ENCODE data around the gene SDHB.

Gene SDHB

GRCh38 chr1:16986560-16986959, 67.3 kb downstream of the SDHB start:
- no peak for DNase-seq (ENCODE audit: low spot score)

DNA sequence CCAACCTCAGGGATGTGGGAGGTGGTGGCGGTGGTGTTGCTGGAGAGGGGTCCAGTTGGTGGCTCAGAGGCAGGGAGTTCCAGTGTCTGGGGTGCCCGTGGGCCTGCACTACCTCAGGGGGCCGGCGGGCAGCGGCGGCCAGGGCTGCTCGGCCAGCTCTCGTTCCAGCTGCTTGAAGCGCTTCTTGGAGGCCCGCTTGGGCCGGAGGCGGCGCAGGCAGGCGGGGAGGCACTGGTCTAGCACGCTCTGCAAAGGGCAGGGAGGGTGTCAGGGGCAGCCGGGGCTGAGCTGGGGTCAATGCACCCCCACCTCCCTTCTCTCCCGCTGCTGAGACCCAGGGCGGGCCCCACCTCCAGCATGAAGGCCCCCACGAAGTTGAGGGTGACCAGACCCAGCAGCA, 67.7 kb downstream of the SDHB start:
- no peak for DNase-seq (ENCODE audit: low spot score)

GRCh38 chr1:16984717-16985116, 69.1 kb downstream of the SDHB start:
- DNase-seq (ENCODE audit: low spot score): no peak

GRCh38 chr1:16983649-16984048, 70.2 kb downstream of the SDHB start:
- no peak for DNase-seq (ENCODE audit: low spot score)

- DNase-seq (ENCODE audit: low spot score): no peak
Observed at GRCh38 chr1:16982902-16983301, 70.9 kb downstream of the SDHB start.

DNA sequence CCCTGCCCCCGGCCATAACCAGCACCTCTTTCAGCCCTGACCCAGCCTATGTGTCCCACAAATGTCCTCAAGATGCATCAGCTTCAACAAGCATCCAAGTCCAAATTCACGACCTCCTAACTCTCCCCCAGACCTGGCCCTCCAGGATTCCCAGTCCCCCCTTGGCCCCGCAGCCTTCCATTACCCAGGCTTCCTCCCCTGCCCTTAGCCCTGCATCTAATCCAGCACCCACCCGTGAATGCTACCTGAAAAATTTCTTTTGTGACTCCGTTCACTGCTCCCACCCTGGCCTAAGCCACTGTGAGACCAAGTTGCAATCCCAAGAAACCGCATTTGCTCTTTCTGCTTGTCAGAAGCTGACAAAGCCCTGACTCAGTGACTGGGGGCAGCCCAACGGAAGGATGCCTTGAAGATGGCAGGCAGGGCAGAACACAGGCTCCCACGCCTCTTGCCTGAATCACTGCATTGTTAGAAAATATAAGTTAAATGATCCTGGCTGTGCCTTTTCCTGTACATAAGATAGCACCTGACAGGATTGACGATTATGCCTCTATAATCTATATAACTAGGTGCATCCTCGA, 72.5 kb downstream of the SDHB start:
- DNase-seq (ENCODE audit: low spot score): no peak

- no peak for DNase-seq (ENCODE audit: low spot score)
Observed at GRCh38 chr1:16980473-16981268, 73.2 kb downstream of the SDHB start, which contains the start of gene MFAP2. Gene MFAP2 (minus strand): TSS chr1:16980620. CDS start chr1:16978273, 2,347 bp downstream.

- no peak for DNase-seq (ENCODE audit: low spot score)
Observed at GRCh38 chr1:16979475-16980327, 74.1 kb downstream of the SDHB start.

DNA sequence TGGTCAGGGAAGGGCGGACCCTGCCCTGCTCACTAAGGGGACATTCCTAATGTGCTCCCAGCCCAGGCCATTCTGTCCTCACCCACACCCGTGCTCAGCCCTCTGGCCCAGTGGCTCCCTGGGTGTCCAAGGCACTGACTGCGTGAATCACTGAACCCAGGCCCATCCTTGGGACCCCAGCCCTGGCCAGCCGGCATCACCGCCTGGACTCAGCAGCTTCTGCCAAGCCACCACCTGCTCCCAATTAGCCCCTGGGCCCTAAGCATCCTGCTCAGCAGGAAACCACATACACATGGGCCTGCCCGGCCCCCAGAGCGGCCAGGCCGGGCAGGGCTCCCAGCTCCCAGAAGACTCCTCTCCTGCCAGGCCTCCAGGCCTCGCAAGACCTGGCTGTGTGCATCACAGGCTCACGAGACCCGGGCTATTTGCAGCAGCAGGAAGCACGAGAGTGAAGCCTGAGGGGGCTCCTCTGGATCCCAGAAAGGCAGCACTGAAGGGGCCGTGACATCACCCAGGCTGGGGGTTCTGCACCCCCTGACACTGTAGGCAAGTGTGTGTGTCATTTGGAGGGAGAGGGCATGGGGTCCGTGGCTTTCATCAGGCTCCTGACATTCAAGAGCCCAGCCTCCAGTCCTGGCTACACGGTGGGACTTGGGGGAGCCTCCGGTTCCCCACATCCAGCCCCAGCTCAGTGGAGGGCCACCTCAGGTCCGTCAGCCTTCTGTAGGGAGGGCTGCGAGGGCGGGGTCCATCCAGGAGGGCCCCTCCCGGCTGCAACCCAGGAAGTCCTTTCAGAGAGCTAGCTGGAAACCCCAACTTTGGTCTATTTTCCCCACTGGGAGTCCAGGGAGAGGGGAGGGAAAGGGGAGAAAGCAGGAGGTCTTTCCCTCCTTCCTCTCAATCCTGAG, 75.0 kb downstream of the SDHB start:
- peak; percentile 66 for DNase-seq (ENCODE audit: low spot score)

DNA sequence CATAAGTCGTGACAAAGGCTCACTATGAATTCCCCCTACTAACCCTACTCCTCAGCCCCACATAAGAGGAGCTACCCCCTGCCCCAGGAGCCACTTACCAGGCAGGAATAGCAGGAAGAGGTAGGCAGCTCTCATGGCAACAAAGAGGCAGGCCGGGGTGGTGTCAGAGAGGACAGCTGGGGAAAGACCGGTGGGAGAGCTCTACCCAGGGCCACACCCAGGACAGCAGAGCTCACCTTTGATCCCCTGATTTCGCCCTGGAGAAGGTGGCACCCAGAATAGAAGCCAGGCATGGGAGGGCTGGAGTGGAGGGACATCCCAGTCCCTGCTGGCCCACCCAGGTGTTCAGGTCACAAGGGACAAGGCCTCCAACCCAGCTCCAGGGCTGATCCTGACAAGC, 75.7 kb downstream of the SDHB start:
- no peak for DNase-seq (ENCODE audit: low spot score)

GRCh38 chr1:16977377-16977776, 76.5 kb downstream of the SDHB start:
- no peak for DNase-seq (ENCODE audit: low spot score)

DNA sequence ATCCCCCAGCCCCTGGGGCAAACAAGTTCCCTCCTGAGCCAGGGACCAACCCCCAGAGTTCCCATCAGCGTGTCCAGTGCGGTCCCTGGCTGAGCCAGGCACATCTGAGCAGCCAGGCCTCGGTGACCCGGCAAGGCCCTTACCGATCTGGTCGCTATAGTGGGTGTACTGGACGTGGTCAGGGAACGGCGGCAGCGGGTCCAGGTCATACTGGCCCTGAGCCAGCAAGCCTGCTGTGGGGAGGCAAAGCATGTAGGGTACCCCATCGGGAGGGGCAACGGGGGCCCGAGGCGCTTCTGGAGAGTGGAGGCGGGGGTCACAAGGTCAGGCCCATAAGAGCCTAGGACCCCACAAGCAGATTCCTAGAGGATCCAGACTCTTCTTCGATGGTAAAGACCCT, 76.9 kb downstream of the SDHB start:
- no peak for DNase-seq (ENCODE audit: low spot score)

DNA sequence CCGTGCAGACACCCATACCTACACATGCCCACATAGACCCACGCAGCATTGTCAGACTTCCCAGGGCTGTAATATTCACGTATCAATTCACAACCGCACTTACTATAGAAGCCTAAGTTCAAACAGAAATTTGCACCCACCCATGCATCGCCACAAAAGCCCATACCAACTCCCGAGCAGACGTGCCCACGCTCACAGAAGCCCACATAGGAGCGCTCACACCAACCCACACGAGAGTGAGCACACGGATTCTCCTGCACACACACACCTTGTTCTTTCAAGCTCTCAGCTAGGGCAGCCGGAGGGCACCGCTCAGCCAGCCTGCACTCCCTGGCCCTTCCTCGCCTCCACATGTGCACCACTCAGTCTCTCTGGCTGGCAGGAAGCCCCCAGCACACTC, 78.0 kb downstream of the SDHB start:
- DNase-seq (ENCODE audit: low spot score): no peak

- DNase-seq (ENCODE audit: low spot score): no peak
Observed at GRCh38 chr1:16975211-16975610, 78.6 kb downstream of the SDHB start.

DNA sequence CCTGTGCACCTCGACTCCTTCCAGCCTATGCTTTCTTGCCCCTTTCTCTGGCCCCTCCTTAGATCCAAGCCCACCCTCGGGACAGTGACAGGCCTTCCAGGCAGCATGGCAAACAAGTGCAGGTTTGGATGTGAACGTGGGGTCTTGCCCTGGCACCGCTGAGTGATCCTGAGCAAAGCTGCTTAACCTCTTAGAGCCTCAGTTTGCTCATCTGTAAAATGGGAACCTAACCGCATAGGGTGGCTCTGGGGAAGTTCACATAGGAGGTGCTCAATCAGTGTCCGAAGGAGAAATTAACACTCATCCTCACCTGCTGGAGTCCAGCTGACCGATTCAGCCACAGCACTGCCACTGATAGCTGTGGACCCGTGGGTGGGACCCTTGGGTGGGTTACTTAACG, 80.6 kb downstream of the SDHB start:
- DNase-seq (ENCODE audit: low spot score): no peak

DNA sequence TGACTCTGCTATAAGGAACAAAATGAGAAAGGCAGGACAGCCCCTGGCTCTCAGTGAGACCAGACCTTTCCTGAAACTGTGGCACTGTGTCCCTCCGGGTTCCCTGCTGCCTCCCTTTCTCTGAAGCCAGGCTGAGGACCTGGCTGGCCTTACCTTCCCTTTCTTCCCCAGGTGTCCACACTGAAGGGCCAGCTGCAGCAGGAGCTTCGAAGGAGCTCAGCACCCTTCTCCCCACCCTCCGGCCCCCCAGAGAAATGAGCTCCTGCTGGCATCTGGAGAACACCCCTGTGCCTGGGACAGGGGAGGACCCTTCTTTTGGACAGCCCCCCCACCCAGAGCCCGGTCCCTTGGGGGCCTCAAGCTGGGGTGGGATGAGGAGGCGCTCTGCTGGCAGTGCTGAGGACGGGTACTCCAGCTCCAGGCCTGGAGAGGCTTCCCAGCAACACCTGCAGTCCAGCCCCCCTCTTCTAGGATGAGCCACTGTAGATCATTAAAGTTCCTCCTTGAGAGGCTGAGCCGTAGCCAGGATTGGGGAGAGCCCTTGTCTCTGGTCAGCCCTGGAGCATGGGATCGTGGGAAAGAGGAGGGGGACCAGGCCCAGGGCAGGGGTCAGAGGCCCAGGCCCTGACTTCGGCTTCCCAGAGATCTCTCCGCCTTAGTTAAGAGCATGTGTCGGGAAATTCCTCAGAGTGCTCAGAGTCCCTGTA, 81.5 kb downstream of the SDHB start:
- no peak for DNase-seq (ENCODE audit: low spot score)

- peak; percentile 42 for DNase-seq (ENCODE audit: low spot score)
Observed at GRCh38 chr1:16971341-16972188, 82.3 kb downstream of the SDHB start.

GRCh38 chr1:16970132-16970910, 83.5 kb downstream of the SDHB start:
- DNase-seq (ENCODE audit: low spot score): no peak

DNA sequence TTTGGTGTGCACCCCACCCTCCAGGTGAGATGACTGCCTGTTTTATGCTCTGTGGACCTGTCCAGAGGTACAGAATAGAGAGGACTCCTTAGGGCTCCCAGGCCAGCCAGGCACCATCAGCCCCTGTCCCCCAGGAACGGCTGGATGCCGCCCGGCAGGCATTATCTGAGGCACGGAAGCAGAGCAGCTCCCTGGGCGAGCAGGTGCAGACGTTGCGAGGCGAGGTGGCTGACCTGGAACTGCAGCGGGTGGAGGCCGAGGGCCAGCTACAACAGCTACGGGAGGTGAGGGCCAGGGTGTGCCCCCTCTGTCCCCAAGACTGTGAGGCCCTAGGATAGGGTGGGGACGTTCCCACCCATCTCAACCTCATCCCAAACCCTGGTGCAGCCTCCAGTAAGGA, 84.2 kb downstream of the SDHB start:
- no peak for DNase-seq (ENCODE audit: low spot score)

All from SK-N-DZ (cell line).